Measurements from ENCODE around the gene NRN1L.
A peak's percentile ranks its signal among the peaks of the same experiment; 100 is the strongest.
"Not testable (repeated sequence)": the region's sequence is repeated elsewhere in the genome, so short reads cannot be mapped to it uniquely, and the experiment has no call there.

NRN1L gene

GRCh38 chr16:67884684-67885083, at the start of gene NRN1L:
NRN1L (plus strand) TSS chr16:67884885; CDS start chr16:67884904, 19 bp downstream.
- no peak for DNase-seq (ENCODE audit: low spot score)

DNA sequence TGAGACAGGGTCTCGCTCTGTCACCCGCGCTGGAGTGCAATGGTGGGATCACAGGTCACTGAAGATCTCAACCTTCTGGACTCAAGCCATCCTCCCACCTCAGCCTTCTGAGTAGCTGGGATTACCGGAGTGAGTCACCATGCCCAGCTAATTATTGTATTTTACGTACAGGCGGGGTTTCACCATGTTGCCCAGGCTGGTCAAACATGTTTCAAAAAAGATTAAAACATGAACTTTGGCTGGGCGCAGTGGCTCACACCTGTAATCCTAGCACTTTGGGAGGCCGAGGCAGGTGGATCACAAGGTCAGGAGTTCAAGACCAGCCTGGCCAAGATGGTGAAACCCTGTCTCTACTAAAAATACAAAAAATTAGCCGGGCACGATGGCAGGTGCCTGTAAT, 47.5 kb upstream of the NRN1L start:
- not testable (repeated sequence) for DNase-seq (ENCODE audit: low spot score)

GRCh38 chr16:67837811-67838210, 46.9 kb upstream of the NRN1L start:
- no peak for DNase-seq (ENCODE audit: low spot score)

- DNase-seq (ENCODE audit: low spot score) = no peak
These were observed 43.4 kb upstream of the NRN1L start for GRCh38 chr16:67841198-67841815.

GRCh38 chr16:67841816-67842508, 42.7 kb upstream of the NRN1L start, which contains the start of gene THAP11:
THAP11 (plus strand) TSS chr16:67842320; CDS start chr16:67842555, 235 bp downstream.
- DNase-seq (ENCODE audit: low spot score) = peak; percentile 98

- DNase-seq (ENCODE audit: low spot score) = peak; percentile 59
These were observed 42.0 kb upstream of the NRN1L start for GRCh38 chr16:67842509-67843342.

DNA sequence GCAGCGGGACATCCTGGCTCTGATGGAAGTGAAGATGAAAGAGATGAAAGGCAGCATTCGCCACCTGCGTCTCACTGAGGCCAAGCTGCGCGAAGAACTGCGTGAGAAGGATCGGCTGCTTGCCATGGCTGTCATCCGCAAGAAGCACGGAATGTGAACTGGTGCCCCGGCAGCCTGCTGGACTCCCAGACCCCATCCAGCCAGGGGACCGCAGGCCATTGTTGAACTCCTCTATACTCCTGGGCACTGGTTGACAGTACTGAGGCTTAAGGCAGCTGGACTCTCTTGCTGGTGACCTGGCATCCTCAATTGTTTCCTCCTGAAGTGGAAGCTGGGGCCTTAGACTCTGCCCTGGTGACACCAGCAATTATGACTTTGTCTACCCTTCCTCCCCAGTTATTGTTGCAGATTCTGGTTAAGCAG, 41.3 kb upstream of the NRN1L start:
- no peak for DNase-seq (ENCODE audit: low spot score)

- DNase-seq (ENCODE audit: low spot score) = no peak
These were observed 40.2 kb upstream of the NRN1L start for GRCh38 chr16:67844497-67844896.

GRCh38 chr16:67845291-67846062, 39.2 kb upstream of the NRN1L start:
- no peak for DNase-seq (ENCODE audit: low spot score)

DNA sequence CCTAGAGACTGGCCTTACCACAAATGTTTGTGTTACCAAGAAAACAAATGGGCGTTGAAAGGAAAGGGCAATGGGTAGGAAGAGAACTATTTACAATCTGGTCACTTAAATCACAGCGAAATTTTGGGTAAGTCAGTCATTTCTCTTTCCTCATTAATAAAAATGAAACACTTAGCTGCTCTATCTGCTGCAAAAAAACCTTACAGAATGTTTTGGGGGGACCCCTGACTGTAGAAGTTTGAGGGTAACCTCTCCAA, 38.7 kb upstream of the NRN1L start:
- no peak for DNase-seq (ENCODE audit: low spot score)

DNA sequence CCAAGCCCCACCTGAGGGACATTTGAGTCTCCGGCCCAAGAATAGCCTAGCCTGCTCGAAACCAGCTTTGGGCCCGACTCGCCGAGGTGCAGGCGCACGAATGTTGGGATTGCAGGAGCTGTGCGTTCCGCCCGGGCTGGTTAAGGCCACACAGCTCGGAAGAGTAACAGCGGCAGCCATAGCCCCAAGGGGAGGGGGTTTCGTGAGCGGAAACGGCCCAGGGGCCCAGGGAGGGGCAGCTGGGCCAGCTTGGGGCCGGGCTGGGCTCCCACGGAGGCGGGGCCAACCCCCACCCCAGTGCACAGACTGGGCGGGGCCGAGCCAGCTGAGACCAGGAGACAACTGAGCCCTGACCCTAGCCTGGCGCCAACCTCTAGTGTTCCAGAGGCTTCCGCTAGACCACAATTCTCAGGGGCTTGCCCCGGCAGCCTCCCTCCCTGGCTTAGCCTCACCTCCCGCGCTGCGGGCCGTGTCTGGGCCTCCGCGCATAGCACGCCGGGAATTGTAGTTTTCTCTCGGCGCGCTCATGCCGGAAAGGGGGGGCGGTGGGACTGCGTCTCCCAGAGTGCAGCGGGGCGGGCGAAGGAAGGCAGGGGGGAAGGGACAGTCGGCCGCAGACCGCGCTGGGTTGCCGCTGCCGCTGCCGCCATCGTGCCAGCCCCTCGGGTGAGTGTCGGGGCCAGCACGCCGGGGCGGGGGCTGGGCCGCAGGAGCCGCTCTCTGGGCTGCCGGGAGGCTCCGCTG, 38.2 kb upstream of the NRN1L start, which contains the start of gene NUTF2:
TSS of gene NUTF2 (plus strand) at position 614 of the 744 bp plus-strand sequence. CDS start 18,198 bp downstream, outside the sequence.
- DNase-seq (ENCODE audit: low spot score) = peak; percentile 98

GRCh38 chr16:67847064-67847861, 37.4 kb upstream of the NRN1L start, which contains the start of gene CENPT:
CENPT (minus strand) TSS chr16:67847693; CDS start chr16:67833859, 13,834 bp downstream.
- DNase-seq (ENCODE audit: low spot score) = no peak

- no peak for DNase-seq (ENCODE audit: low spot score)
These were observed 36.6 kb upstream of the NRN1L start for GRCh38 chr16:67848118-67848517.

GRCh38 chr16:67853670-67854069, 31.0 kb upstream of the NRN1L start:
- DNase-seq (ENCODE audit: low spot score) = no peak

DNA sequence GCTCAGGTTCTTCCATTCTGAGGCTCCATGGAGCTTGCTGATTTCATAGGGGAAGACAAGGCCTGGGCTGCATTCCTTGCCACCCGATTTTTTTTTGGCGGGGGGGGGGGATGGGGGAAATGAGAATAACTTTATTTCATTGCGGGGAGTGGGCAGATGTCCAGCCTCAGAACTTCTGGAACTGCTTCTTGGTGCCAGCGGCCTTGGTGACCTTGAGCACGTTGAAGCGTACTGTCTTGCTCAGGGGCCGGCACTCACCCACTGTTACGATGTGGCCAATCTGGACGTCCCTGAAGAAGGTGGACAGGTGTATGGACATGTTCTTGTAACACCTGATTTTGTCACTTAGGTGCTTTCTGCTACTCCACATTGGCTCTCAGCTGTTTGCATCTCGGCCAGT, 28.9 kb upstream of the NRN1L start:
- DNase-seq (ENCODE audit: low spot score) = no peak

DNA sequence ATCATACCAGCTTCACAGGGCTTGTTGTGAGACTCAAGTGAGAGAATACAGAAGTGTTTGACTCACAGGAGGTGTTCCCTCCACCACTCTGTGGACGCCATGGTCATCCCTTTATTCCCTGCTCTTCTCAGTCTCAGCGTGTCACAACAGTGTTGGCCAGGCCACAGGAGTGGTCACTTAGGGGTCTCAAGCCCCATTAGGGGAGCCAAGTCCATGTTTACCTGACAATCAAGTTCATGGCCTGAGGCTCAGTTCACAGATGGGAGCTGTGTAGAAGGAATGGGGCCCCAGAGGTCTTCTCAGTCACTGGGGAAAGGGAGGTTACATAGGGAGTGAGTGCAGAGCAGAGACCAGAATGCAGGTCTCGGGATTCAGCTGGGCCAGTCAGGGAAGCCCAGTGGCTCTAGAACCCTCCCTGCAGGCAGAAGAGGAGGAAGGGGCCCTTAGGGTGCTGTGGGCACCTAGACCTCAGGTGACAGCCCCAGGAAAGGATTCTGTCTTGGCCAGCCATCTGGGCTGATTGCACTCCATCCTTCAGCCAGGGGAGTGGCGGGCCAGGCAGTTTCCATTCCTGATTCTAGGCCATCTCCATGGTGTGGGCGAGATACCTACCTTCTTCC, 27.6 kb upstream of the NRN1L start:
- no peak for DNase-seq (ENCODE audit: low spot score)

DNA sequence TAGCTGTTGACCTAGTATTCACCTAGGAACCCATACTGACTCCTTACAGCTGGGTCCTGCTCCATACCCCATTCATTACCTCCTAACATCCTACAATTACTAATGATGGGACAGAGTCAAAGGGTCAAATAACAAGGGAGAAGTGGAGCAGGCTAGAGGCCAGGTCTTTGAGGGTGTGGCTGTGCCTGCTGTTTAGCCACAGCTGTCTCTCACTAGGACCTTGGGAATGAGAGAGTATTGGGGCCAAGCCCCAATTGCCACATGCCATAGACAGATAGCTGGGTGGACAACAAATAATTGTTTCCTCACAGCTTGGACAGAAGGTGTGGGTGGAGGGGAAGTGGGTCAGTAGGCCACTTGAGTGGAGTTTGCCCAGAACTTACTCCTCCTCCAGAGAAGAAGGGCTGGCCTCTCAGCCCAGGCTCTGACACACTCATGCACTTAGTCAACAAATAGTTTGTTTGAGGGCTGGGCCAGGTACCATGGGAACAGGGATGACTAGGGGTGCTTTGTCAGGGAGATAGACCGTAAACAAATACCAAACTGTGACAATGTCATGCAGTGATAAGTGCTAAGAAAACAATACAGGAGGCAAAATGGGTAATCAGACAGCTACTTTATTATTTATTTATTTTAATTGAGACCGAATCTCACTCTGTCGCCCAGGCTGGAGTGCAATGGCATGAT, 27.0 kb upstream of the NRN1L start:
- no peak for DNase-seq (ENCODE audit: low spot score)

- no peak for DNase-seq (ENCODE audit: low spot score)
These were observed 26.2 kb upstream of the NRN1L start for GRCh38 chr16:67858500-67858899.
